NCI-H2227 treated with DMSO at 0.1 percent for 48 hours (cell line): Measurements from ENCODE around the gene SLC15A4.
"Not testable (repeated sequence)": the region's sequence is repeated elsewhere in the genome, so short reads cannot be mapped to it uniquely, and the experiment has no call there.

Source experiments
- DNase-seq: peaks from one replicate; lab custom pipeline; 2025; lab: John Stamatoyannopoulos, UW

Gene SLC15A4

GRCh38 chr12:128814411-128815261 is 9.1 kb downstream of the SLC15A4 start:
- DNase-seq, result no peak

DNA sequence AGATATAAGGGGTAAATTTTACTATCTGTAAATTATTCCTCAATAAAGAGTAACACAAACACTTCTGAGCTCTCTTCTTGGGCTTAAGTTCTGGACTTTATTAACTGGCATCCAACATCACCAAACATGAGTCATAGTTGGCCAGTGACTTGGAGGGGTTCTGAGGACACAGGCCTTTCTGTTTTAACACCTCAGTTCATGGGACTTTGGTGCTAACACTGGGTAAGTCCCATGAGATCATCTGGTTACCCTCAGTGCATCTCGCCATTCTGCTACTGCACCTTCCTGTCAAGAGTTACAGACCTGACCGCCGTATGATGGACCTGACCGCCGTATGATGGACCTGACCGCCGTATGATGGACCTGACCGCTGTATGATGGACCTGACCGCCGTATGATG is 9.9 kb downstream of the SLC15A4 start:
- no peak for DNase-seq

GRCh38 chr12:128813392-128813791 is 10.4 kb downstream of the SLC15A4 start:
- no peak for DNase-seq

GRCh38 chr12:128811806-128812205 is 12.0 kb downstream of the SLC15A4 start:
- no peak for DNase-seq

- no peak for DNase-seq
These were observed 13.3 kb downstream of the SLC15A4 start for GRCh38 chr12:128810182-128811127.

- DNase-seq, result no peak
These were observed 15.1 kb downstream of the SLC15A4 start for GRCh38 chr12:128808651-128809050.

DNA sequence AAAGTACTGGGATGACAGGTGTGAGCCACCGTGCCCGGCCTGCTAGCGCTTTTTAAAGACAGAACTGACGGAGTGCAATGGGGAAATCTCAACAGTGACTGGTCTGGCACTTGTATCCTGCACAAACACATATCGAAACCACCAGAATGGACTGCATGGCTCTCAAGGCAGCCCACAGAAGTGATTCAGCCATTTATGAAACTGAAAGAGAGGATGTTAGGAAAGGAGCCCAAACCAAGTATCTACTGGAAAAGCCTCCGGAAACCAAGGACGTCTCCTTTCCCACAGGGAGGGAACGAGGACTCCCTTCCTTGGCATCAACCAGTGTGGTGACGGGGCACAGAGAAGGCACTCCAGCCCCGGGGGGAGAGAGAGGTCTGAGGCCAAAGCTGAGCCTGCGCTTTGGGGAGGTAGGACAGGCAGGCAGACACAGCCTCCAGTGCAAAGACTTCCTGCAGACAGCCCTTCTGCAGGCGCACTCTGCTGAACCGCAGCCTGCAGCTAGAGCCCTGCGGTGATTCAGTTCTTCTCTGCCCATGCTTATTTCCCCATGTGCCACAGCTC is 16.5 kb downstream of the SLC15A4 start:
- no peak for DNase-seq

- no peak for DNase-seq
These were observed 17.2 kb downstream of the SLC15A4 start for GRCh38 chr12:128806573-128806972.

- not testable (repeated sequence) for DNase-seq
These were observed 18.4 kb downstream of the SLC15A4 start for GRCh38 chr12:128805406-128805805.

DNA sequence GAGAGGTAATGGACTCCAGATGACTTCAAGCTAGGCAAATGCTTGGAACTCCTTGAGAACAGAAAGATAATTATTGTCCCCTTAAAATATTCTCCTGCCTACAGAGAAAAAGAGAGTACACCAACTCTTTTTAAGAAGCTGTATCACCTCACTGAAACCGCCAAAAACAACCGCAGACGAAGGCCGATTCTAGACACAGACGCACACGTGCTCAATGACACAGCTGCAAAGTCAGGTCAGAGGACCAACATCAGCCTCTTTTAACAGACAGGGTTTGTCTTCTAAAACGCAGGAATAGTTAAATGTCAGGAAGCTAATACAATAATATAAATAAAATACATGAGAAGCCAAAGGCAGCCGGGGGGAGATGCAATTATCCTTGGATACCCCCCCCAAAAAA is 19.0 kb downstream of the SLC15A4 start:
- no peak for DNase-seq

- no peak for DNase-seq
These were observed 20.0 kb downstream of the SLC15A4 start for GRCh38 chr12:128803788-128804187.

- DNase-seq, result no peak
These were observed 21.0 kb downstream of the SLC15A4 start for GRCh38 chr12:128802756-128803155.

DNA sequence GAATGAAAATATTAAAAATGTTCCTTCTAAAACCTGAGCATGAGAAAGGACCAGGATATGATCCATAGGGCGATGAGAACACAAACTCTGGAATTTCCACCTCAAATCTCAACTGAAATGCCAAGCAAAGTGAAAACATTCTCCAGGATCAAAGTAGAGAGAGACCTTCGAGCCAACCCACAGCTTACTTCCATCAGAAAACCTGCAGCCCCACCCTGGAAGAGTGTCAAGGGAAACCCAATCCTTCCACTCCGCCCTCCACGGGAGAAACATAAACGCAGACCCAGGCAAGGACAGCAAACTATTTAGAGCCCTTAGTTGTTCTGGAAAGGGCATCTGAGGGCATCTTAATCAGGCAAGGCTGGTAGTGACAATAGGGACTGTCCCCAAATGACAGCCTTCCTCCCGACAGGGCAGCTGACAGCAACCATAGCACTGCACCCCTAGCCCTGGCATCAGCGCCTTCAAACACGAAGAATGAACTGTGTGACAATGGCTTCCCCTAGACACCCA is 21.8 kb downstream of the SLC15A4 start:
- no peak for DNase-seq

DNA sequence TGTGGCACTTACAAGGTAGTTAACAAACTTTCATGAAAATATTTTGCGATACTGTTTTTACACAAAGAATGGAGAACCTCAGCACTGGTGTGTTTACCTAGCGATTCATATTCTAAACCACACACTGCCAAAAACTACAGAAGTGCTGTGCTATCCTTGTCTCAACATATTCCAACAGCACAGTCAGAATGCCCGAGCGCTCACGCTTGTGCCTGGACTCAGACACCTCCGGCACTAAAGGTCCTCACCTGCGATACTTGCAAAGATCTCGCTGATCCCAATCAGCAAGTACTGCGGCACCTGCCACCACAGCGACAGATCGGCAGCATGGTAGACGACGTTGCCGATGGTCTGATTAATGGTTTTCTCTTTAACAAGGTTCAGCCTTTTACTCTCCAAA is 23.2 kb downstream of the SLC15A4 start:
- DNase-seq, result no peak

DNA sequence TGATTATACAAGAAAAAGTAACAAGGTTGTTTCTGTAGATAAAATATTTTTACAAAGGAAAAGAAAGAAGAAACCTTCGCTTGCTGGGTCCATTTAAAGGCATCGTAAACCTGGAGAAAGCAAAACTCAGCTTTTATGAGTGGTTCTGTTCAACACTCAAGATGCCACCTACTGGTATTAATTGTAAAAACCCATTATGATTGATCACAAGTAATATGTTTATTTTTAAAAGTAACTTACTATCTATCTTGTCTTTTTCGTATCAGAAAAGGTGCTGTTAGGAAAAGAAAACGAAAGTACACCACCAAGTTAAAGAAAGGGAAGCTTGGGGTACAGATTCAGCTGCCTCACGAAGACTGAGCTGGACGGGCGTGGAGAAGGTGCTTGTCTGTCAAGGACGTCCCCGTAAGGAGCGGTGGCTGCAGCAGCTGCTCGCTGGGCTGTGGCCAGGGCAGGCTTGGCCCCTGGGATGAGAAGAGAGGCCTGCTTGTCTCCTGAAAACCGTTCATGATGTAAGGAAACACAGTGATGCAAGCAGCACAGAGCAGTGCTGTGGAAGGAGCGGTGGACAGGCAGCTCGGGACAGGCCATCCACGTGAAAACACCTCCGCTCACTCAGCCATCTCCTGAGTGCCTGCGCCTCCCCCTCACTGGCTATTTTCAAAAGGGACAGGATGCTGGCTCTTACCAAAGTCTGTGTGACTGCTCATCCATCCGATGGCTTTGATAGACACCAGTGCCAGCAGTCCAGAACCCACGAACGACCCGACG is 25.0 kb downstream of the SLC15A4 start:
- DNase-seq, result no peak

DNA sequence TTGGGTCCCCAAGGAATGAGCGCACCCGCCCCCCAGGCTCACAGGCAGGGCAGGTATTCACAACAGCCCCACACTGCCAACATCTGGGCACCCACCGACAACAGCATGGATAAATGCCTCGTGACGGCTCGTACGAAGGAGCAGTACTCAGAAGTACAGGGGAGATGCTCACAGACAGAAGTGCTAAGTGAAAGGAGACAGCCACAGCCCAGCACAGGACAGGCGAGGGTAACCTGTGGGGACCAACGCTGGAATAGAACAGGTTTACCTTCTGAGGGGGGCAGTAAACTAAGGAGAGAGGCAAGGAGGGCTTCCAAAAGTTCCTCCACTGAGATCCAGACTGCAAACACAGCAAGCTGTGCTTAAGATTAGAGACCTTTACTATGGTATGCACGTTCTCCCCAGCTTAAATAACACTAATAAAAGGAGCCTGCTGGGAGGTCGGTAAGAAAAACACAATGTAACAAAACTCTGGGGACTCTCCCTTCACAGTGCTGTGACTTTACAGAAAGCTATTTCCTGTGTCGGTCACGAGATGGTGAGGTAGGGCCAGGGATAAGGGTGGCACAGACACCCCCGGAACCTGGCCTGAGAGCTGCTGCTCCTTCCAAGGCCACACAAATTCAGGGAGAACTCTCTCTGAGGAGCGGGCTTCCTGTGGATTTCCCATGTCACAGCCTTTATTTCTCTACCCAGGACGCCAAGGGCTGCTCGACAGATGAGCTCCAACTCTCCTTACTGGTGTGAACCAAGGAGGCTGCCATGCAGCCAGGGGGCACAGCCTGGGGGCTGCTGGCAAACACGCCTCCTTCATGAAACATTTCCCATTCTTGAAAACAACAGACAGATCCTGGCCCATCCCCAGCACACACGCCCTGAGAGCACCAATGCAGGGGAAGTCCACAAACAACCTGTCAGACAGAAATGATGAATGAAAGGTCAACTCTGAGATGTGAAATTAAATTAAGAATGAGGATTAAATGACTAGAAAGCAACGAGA is 26.3 kb downstream of the SLC15A4 start:
- no peak for DNase-seq

DNA sequence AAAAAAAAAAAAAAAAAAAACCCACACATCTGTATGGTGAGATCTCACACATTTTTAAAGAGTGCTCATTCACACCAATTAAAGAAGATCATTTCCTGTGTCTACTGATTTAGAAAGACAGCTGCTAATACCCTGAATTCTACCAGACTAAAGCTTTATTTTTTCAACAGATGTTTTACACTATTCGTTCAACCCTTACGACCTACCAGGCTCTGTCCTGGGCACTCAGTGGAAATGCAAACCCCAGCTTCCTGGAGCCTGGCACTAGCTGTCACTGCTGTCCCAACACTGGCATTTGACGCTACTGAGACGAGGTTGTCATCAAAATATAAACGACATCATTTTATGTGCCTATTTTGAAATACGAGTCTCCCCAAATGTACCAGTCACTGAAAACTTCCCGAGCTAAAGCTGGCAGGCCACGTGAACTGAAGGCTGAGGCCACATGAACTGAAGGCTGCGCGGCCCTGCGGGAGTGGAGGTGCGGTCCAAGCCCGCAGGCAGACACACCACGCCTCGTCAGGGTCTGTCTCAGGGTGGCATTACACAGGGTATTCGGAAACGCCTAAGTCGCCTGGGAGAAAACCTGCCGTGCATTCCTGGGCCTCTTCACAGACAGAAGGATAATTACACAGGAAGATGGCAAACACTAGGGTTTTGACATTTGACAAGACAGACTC is 27.2 kb downstream of the SLC15A4 start:
- no peak for DNase-seq

- no peak for DNase-seq
These were observed 28.0 kb downstream of the SLC15A4 start for GRCh38 chr12:128795530-128796361.
